ENCODE measurements around the gene MACC1. TPM values are rescaled to one million over a fixed set of nuclear protein-coding genes. Genes with fewer than 3 reads are reported as not detected.

Gene MACC1
- polyA plus RNA-seq, 1 of the 3 experiments (the other 2 are of a cell fraction) = not detected

DNA sequence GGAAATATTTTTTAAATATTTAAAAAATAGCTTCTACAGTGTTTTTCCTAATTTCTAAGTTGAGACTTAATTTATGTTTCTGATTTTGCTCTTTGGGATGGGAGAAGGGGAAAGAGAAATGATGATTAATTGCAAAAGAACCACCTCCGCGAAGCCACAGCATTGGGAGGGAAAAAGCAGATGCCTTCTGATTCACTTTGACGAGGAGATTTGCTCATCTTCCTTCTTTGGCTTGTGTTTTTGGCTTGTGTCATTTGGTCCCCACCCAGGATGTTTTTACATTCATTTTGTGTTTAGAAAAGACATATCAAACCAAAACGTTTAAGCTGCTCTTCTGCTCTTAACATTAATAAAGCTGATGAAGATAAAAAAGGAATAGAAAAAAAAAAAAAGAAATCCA is 121.7 kb downstream of the MACC1 start:
- Histone ChIP-seq H3K79me2 (ENCODE audit: insufficient read depth) (no peaks in the 10 kb centered on the region), H2AFZ (ENCODE audit: low read depth) (no peak overlapping the region), H3K4me1 (ENCODE audit: control insufficient read depth in 1 of 2, insufficient read depth in 2 of 2, low read depth in 1 of 2, low read length in 1 of 2) (no peaks in the 10 kb centered on the region), H3K9me2 (no peaks in the 10 kb centered on the region), H4K20me1 (ENCODE audit: insufficient read depth) (no peaks in the 10 kb centered on the region), H3K27me3 (ENCODE audit: insufficient read depth) (no peaks in the 10 kb centered on the region), H3K27ac (ENCODE audit: low read depth in 2 of 2, low read length in 1 of 2) (no peak overlapping the region), H3K4me2 (no peak overlapping the region), H3F3A (replicated peaks; ENCODE audit: insufficient read depth) (no peaks in the 10 kb centered on the region), H3K4me3 (ENCODE audit: low read depth in 2 of 2, low read length in 1 of 2) (no peak overlapping the region), H3K9ac (no peak overlapping the region), H3K36me3 (replicated peaks in 1 of 2; ENCODE audit: control insufficient read depth in 1 of 2, insufficient read depth in 2 of 2, low read length in 1 of 2) (no peaks in the 10 kb centered on the region), H3K9me3 (no peaks in the 10 kb centered on the region)
- DNase-seq = no peak
- CTCF ChIA-PET = interaction anchor here (0.6 kb wide), 1 partner anchor 69 kb away, joined by 3 read pairs; no protein-coding TSS in a partner anchor
- WGBS (ENCODE audit: low lambda C conversion rate) = 58% methylated on average over 4 of the region's 4 CpGs
- TF ChIP-seq NRF1 (IDR thresholded peaks at IDR 0.05; ENCODE audit: low read depth, low read length) = no peak
- no peak for TF ChIP-seq NFIC (IDR thresholded peaks at IDR 0.05; ENCODE audit: borderline replicate concordance)
- no peak for TF ChIP-seq FOXM1 (IDR thresholded peaks at IDR 0.05; ENCODE audit: low read depth)
- TF ChIP-seq EP300 (IDR thresholded peaks at IDR 0.05; ENCODE audit: borderline replicate concordance in 1 of 2, low read depth in 1 of 2, low read length in 1 of 2) = no peak
- POLR2A ChIA-PET = no interaction called here

DNA sequence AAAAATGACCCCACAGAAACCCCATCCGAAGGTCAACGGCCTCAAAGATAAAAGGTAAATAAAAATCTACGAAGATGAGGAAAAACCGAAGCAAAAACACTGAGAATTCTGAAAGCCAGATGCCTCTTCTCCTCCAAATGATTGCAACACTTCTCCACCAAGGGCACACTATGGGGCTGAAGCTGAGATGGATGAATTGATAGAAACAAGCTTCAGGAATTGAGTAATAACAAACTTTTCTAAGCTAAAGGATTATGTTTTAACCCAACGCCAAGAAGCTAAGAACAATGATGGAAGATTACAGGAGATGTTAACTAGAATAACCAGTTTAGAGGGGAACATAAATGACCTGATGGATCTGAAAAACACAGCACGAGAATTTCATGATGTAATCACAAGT is 127.8 kb downstream of the MACC1 start:
- no peaks in the 10 kb centered on the region for H3K9me3 ChIP-seq
- CTCF ChIA-PET = no interaction called here
- no peaks in the 10 kb centered on the region for H3K27me3 ChIP-seq (ENCODE audit: insufficient read depth)
- H3K9me2 ChIP-seq = no peaks in the 10 kb centered on the region
- no peak overlapping the region for H2AFZ ChIP-seq (ENCODE audit: low read depth)
- H3K4me3 ChIP-seq (ENCODE audit: low read depth in 2 of 2, low read length in 1 of 2) = no peak overlapping the region
- H3K36me3 ChIP-seq (replicated peaks in 1 of 2; ENCODE audit: control insufficient read depth in 1 of 2, insufficient read depth in 2 of 2, low read length in 1 of 2) = no peaks in the 10 kb centered on the region
- H3K4me2 ChIP-seq = no peak overlapping the region
- POLR2A ChIA-PET = no interaction called here
- H3K27ac ChIP-seq (ENCODE audit: low read depth in 2 of 2, low read length in 1 of 2) = no peak overlapping the region
- H3F3A ChIP-seq (replicated peaks; ENCODE audit: insufficient read depth) = no peaks in the 10 kb centered on the region
- no peaks in the 10 kb centered on the region for H3K79me2 ChIP-seq (ENCODE audit: insufficient read depth)
- H4K20me1 ChIP-seq (ENCODE audit: insufficient read depth) = no peaks in the 10 kb centered on the region
- 16% methylated on average over 6 of the region's 6 CpGs for WGBS (ENCODE audit: low lambda C conversion rate)
- no peak overlapping the region for H3K9ac ChIP-seq
- DNase-seq = no peak
- TF ChIP-seq JUND (IDR thresholded peaks at IDR 0.05) (no peak), TEAD4 (IDR thresholded peaks at IDR 0.05; ENCODE audit: borderline replicate concordance, insufficient read depth) (no peak), EP300 (IDR thresholded peaks at IDR 0.05; ENCODE audit: borderline replicate concordance in 1 of 2, low read depth in 1 of 2, low read length in 1 of 2) (no peak), TAF1 (IDR thresholded peaks at IDR 0.05; ENCODE audit: borderline replicate concordance, low read depth, low read length) (no peak), POLR2AphosphoS5 (IDR thresholded peaks at IDR 0.05; ENCODE audit: low read depth, low read length) (no peak), GABPA (IDR thresholded peaks at IDR 0.05; ENCODE audit: low read depth) (no peak), SMC3 (IDR thresholded peaks at IDR 0.05; ENCODE audit: low read depth, low read length) (no peak), SIN3A (IDR thresholded peaks at IDR 0.05; ENCODE audit: borderline replicate concordance, low read depth, low read length) (no peak), ELF1 (IDR thresholded peaks at IDR 0.05) (no peak), GATA2 (CRISPR knock-in tag; IDR thresholded peaks at IDR 0.05) (no peak), MXI1 (IDR thresholded peaks at IDR 0.05; ENCODE audit: low read depth, low read length) (no peak), RFX5 (IDR thresholded peaks at IDR 0.05; ENCODE audit: low read length) (no peak), FOSL2 (IDR thresholded peaks at IDR 0.05; ENCODE audit: borderline replicate concordance, low read depth) (no peak), RXRA (IDR thresholded peaks at IDR 0.05; ENCODE audit: borderline replicate concordance, low read depth) (no peak), NFIC (IDR thresholded peaks at IDR 0.05; ENCODE audit: borderline replicate concordance) (no peak), YY1 (IDR thresholded peaks at IDR 0.05; ENCODE audit: low read depth) (no peak), EZH2phosphoT487 (IDR thresholded peaks at IDR 0.05; ENCODE audit: borderline replicate concordance, low read depth) (no peak)
- TF ChIP-seq, protein P1, sequence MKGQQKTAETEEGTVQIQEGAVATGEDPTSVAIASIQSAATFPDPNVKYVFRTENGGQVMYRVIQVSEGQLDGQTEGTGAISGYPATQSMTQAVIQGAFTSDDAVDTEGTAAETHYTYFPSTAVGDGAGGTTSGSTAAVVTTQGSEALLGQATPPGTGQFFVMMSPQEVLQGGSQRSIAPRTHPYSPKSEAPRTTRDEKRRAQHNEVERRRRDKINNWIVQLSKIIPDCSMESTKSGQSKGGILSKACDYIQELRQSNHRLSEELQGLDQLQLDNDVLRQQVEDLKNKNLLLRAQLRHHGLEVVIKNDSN (IDR thresholded peaks at IDR 0.05; ENCODE audit: borderline replicate concordance, low read depth) = no peak
- TF ChIP-seq, protein P2, sequence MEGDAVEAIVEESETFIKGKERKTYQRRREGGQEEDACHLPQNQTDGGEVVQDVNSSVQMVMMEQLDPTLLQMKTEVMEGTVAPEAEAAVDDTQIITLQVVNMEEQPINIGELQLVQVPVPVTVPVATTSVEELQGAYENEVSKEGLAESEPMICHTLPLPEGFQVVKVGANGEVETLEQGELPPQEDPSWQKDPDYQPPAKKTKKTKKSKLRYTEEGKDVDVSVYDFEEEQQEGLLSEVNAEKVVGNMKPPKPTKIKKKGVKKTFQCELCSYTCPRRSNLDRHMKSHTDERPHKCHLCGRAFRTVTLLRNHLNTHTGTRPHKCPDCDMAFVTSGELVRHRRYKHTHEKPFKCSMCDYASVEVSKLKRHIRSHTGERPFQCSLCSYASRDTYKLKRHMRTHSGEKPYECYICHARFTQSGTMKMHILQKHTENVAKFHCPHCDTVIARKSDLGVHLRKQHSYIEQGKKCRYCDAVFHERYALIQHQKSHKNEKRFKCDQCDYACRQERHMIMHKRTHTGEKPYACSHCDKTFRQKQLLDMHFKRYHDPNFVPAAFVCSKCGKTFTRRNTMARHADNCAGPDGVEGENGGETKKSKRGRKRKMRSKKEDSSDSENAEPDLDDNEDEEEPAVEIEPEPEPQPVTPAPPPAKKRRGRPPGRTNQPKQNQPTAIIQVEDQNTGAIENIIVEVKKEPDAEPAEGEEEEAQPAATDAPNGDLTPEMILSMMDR (IDR thresholded peaks at IDR 0.05) = no peak
- TF ChIP-seq, protein P3, sequence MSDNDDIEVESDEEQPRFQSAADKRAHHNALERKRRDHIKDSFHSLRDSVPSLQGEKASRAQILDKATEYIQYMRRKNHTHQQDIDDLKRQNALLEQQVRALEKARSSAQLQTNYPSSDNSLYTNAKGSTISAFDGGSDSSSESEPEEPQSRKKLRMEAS (IDR thresholded peaks at IDR 0.05; ENCODE audit: low read depth) = no peak
- no peaks in the 10 kb centered on the region for H3K4me1 ChIP-seq (ENCODE audit: control insufficient read depth in 1 of 2, insufficient read depth in 2 of 2, low read depth in 1 of 2, low read length in 1 of 2)
